ENCODE measurements around the gene SLC19A2. TPM values are rescaled to one million over a fixed set of nuclear protein-coding genes. Genes with fewer than 3 reads are reported as not detected.
"Not testable (repeated sequence)": the region's sequence is repeated elsewhere in the genome, so short reads cannot be mapped to it uniquely, and the experiment has no call there.

Gene SLC19A2
- total and polyA plus RNA-seq, 2 donors (not counting 3 experiments of a cell fraction or from before 2014, with no cell fraction given): 5.2 to 5.4 TPM

GRCh38 chr1:169534653-169535052 is 48.9 kb upstream of the SLC19A2 start:
- TF ChIP-seq EZH2 (IDR thresholded peaks at IDR 0.05; ENCODE audit: borderline replicate concordance, low read depth, low read length, severe bottlenecking): no peak
- TF ChIP-seq POLR2A (IDR thresholded peaks at IDR 0.05; ENCODE audit: low read depth, low read length): no peak
- no peak for TF ChIP-seq GATA2 (IDR thresholded peaks at IDR 0.05; ENCODE audit: insufficient read depth, insufficient read length, low read depth, low read length)
- TF ChIP-seq CTCF (IDR thresholded peaks at IDR 0.05; ENCODE audit: extremely low read depth in 1 of 2, insufficient read depth in 1 of 2, low read depth in 1 of 2, low read length in 2 of 2): no peak
- no peak for TF ChIP-seq POLR2AphosphoS5 (IDR thresholded peaks at IDR 0.05; ENCODE audit: insufficient read depth, low read depth, low read length)
- no peak for TF ChIP-seq MYC (IDR thresholded peaks at IDR 0.05; ENCODE audit: low read depth, low read length)
- no peak for TF ChIP-seq MAX (IDR thresholded peaks at IDR 0.05; ENCODE audit: insufficient read depth, insufficient read length)
- no peak for TF ChIP-seq FOS (IDR thresholded peaks at IDR 0.05; ENCODE audit: borderline replicate concordance, insufficient read depth, low read length)
- no peak for TF ChIP-seq JUN (IDR thresholded peaks at IDR 0.05; ENCODE audit: borderline replicate concordance, insufficient read depth, insufficient read length, low read depth)
- CTCF ChIA-PET: interaction anchor here (1.0 kb wide), 1 partner anchor 11 kb away, joined by 3 read pairs; no protein-coding TSS in a partner anchor
- Histone ChIP-seq H3K4me2 (ENCODE audit: insufficient read depth, low read length) (no peak overlapping the region), H3K9me1 (replicated peaks; ENCODE audit: control insufficient read depth, extremely low read depth, insufficient read depth, low read length) (no peaks in the 10 kb centered on the region), H3K9me3 (replicated peaks; ENCODE audit: control insufficient read depth, insufficient read depth, low read length) (no peaks in the 10 kb centered on the region), H3K79me2 (ENCODE audit: control insufficient read depth, insufficient read depth, low read length) (no peaks in the 10 kb centered on the region), H3K4me1 (ENCODE audit: control insufficient read depth, extremely low read depth, insufficient read depth, low read length) (no peaks in the 10 kb centered on the region), H3K27ac (ENCODE audit: insufficient read depth, low read depth, low read length) (no peak overlapping the region), H3K4me3 (replicated peaks in 1 of 3; ENCODE audit: insufficient read depth in 1 of 3, low read depth in 1 of 3, low read length in 3 of 3) (no peak overlapping the region), H2AFZ (ENCODE audit: low read depth, low read length) (no peak overlapping the region), H3K9ac (replicated peaks; ENCODE audit: extremely low read depth, insufficient read depth, low read length) (no peak overlapping the region), H4K20me1 (replicated peaks; ENCODE audit: control insufficient read depth, extremely low read depth, insufficient read depth, low read length) (no peaks in the 10 kb centered on the region), H3K27me3 (ENCODE audit: control insufficient read depth in 2 of 2, insufficient read depth in 2 of 2, low read length in 2 of 2) (no peaks in the 10 kb centered on the region), H3K36me3 (ENCODE audit: control insufficient read depth in 2 of 2, extremely low read depth in 1 of 2, insufficient read depth in 2 of 2, low read length in 2 of 2) (no peaks in the 10 kb centered on the region)
- no peak for DNase-seq (ENCODE audit: low read depth, low spot score)
- intact Hi-C loops (cut with micrococcal nuclease) (no loop called here), dilution Hi-C loops (cut with MboI; ENCODE audit: extremely low pct_ligation_motif_present, low sequenced_read_pairs) (no loop called here)
- no peak for FAIRE-seq
- POLR2A ChIA-PET: no interaction called here
- BruUV-seq (replicated peaks): no TSS peak

- CTCF ChIA-PET: interaction anchor here (1.0 kb wide), 1 partner anchor 12 kb away, joined by 3 read pairs; no protein-coding TSS in a partner anchor
- H3K27ac ChIP-seq (ENCODE audit: insufficient read depth, low read depth, low read length); H4K20me1 ChIP-seq (replicated peaks; ENCODE audit: control insufficient read depth, extremely low read depth, insufficient read depth, low read length); POLR2A ChIA-PET; H3K4me3 ChIP-seq (replicated peaks in 1 of 3; ENCODE audit: insufficient read depth in 1 of 3, low read depth in 1 of 3, low read length in 3 of 3); H3K27me3 ChIP-seq (ENCODE audit: control insufficient read depth in 2 of 2, insufficient read depth in 2 of 2, low read length in 2 of 2); H3K9me1 ChIP-seq (replicated peaks; ENCODE audit: control insufficient read depth, extremely low read depth, insufficient read depth, low read length); dilution Hi-C loops (cut with MboI; ENCODE audit: extremely low pct_ligation_motif_present, low sequenced_read_pairs); H2AFZ ChIP-seq (ENCODE audit: low read depth, low read length); FAIRE-seq; H3K79me2 ChIP-seq (ENCODE audit: control insufficient read depth, insufficient read depth, low read length); H3K9me3 ChIP-seq (replicated peaks; ENCODE audit: control insufficient read depth, insufficient read depth, low read length); DNase-seq (ENCODE audit: low read depth, low spot score); H3K4me1 ChIP-seq (ENCODE audit: control insufficient read depth, extremely low read depth, insufficient read depth, low read length); H3K9ac ChIP-seq (replicated peaks; ENCODE audit: extremely low read depth, insufficient read depth, low read length); BruUV-seq (replicated peaks); H3K4me2 ChIP-seq (ENCODE audit: insufficient read depth, low read length); H3K36me3 ChIP-seq (ENCODE audit: control insufficient read depth in 2 of 2, extremely low read depth in 1 of 2, insufficient read depth in 2 of 2, low read length in 2 of 2); intact Hi-C loops (cut with micrococcal nuclease): not testable (repeated sequence)
These were observed 47.9 kb upstream of the SLC19A2 start for GRCh38 chr1:169533528-169534190.

Data from endothelial cell of umbilical vein (primary cell).